ENCODE measurements around the gene ACOX1. TPM values are rescaled to one million over a fixed set of nuclear protein-coding genes. Genes with fewer than 3 reads are reported as not detected.
A peak's percentile ranks its signal among the peaks of the same experiment; 100 is the strongest.
"Not testable (repeated sequence)": the region's sequence is repeated elsewhere in the genome, so short reads cannot be mapped to it uniquely, and the experiment has no call there.

Gene ACOX1
- total RNA-seq, 8 experiments from 2014 or later: 14.6 to 106 (median 32.4) TPM

DNA sequence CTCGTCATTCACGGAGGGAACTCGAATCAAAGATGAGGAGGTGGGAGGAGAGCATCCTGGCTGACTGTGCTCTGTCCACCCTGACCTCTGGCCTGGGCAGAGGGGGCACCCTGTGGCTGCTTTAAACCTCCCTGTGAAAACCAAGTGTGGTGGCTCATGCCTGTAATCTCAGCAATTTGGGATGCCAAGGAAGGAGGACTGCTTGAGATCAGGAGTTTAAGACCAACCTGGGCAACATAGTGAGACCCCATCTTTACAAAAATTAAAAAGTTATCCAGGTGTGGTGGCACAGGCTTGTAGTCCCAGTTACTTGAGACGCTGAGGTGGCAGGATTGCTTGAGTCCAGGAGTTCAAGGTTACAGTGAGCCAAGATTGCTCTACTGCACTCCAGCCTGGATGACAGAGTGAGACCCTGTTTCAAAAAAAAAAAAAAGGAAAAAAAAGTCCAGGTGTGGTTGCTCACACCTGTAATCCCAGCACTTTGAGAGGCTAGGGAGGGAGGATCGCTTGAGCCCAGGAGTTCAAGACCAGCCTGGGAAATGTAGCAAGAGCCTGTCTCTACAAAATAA, 15.9 kb upstream of the ACOX1 start:
- no peak for ATAC-seq (replicated peaks in 6 of 8)
- WGBS, 10 experiments: 82 to 100% (median 92%) methylated on average over 1 to 5 of the region's 5 CpGs; no CpG with 5 or more reads in 3 of the 10 experiments
- Histone ChIP-seq H3K27ac (no peak overlapping the region), H3K4me3 (no peak overlapping the region), H3K4me1 (replicated peaks in 1 of 2) (no peaks in the 10 kb centered on the region)
- in situ Hi-C loops (cut with MboI; ENCODE audit: low pct_unique_long_range_greater_than_20kb in 2 of 9, low sequenced_read_pairs in 9 of 9, unreplicated experiment in 9 of 9): no loop called here

DNA sequence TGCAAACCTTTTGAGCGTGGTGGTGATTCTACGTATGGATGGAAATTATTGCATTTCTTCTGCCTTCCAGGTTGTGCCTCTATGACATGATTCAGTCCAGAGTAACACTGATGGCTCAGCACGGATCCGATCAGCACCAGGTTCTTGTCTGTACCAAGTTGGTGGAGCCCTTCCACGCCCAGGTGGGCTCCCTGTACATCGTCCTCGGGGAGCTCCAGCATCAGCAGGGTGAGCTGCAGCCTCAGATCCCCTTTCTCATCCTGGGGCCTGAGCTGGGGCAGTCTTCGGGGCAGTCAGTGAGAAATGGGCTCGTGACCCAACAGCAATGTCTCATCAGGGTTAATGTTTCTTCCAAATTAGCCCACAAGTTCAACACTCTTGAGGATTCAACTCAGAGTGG, 12.4 kb upstream of the ACOX1 start:
- Histone ChIP-seq H3K4me1 (replicated peaks in 1 of 2) (no peaks in the 10 kb centered on the region), H3K4me3 (no peak overlapping the region), H3K27ac (no peak overlapping the region)
- in situ Hi-C loops (cut with MboI; ENCODE audit: low pct_unique_long_range_greater_than_20kb in 2 of 9, low sequenced_read_pairs in 9 of 9, unreplicated experiment in 9 of 9): no loop called here
- no peak for ATAC-seq (replicated peaks in 6 of 8)
- WGBS, 10 experiments: 76 to 100% (median 93%) methylated on average over 1 to 7 of the region's 9 CpGs; no CpG with 5 or more reads in 2 of the 10 experiments

DNA sequence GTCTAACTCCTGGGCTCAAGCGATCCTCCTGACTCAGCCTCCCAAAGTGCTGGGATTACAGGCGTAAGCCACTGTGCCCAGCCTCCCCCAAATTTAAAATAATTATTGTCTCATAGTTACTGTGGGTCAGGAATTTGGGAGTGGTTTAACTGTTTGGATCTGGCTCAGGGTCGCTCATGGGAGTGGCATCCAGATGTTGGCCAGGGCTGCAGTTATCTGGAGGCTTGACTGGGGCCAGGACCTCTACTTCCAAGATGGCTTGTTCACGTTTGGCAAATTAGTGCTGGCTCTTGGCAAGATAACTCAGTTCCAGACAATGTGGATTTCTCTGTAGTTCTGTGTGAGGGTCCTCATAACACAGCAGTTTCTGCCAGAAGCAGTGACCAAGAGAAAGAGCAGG, 8.1 kb upstream of the ACOX1 start:
- no peak overlapping the region for H3K27ac ChIP-seq
- in situ Hi-C loops (cut with MboI; ENCODE audit: low pct_unique_long_range_greater_than_20kb in 2 of 9, low sequenced_read_pairs in 9 of 9, unreplicated experiment in 9 of 9): no loop called here
- H3K4me3 ChIP-seq: no peak overlapping the region
- H3K4me1 ChIP-seq (replicated peaks in 1 of 2): peaks cover 13 to 15% of the 10 kb centered on the region in 2 donors
- 0 to 100% (median 57%) methylated on average over 1 to 4 of the region's 4 CpGs; no CpG with 5 or more reads in 3 of the 10 experiments for WGBS, 10 experiments
- ATAC-seq (replicated peaks in 6 of 8): no peak

DNA sequence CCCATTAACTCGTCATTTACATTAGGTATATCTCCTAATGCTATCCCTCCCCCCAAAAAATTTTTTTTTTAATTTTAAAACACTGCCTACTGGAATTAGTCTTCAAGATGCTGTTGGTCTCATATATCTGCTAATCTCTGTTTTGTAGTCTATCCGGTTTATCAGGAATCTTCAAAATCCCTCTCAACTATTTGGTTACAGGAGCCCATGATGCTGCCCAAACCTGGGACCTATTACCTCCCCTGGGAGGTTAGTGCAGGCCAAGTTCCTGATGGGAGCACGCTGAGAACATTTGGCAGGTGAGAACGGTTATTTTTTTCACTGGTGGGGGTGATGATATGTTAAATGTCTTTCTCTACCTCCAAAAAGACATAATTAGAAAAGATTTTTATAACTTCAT, 7.0 kb upstream of the ACOX1 start:
- Histone ChIP-seq H3K27ac (no peak overlapping the region), H3K4me3 (no peak overlapping the region), H3K4me1 (replicated peaks in 1 of 2) (peaks cover 13 to 15% of the 10 kb centered on the region in 2 donors)
- ATAC-seq (replicated peaks in 6 of 8): no peak
- WGBS, 10 experiments: 88 to 100% (median 97%) methylated on average over 1 to 4 of the region's 4 CpGs; no CpG with 5 or more reads in 1 of the 10 experiments
- in situ Hi-C loops (cut with MboI; ENCODE audit: low pct_unique_long_range_greater_than_20kb in 2 of 9, low sequenced_read_pairs in 9 of 9, unreplicated experiment in 9 of 9): no loop called here

GRCh38 chr17:75983501-75984181, 4.7 kb upstream of the ACOX1 start:
- WGBS, 10 experiments: 0 to 40% (median 12%) methylated on average over 1 to 5 of the region's 6 CpGs; no CpG with 5 or more reads in 2 of the 10 experiments
- Histone ChIP-seq H3K27ac (peak overlapping the region in 1 of 2 donors; percentile 7), H3K4me3 (no peak overlapping the region), H3K4me1 (replicated peaks in 1 of 2) (peaks cover 19% of the 10 kb centered on the region in 2 donors)
- in situ Hi-C loops (cut with MboI; ENCODE audit: low pct_unique_long_range_greater_than_20kb in 2 of 9, low sequenced_read_pairs in 9 of 9, unreplicated experiment in 9 of 9): no loop called here
- ATAC-seq (replicated peaks in 6 of 8): peak in 6 of 8 experiments; percentile 1 to 50 (median 25)

DNA sequence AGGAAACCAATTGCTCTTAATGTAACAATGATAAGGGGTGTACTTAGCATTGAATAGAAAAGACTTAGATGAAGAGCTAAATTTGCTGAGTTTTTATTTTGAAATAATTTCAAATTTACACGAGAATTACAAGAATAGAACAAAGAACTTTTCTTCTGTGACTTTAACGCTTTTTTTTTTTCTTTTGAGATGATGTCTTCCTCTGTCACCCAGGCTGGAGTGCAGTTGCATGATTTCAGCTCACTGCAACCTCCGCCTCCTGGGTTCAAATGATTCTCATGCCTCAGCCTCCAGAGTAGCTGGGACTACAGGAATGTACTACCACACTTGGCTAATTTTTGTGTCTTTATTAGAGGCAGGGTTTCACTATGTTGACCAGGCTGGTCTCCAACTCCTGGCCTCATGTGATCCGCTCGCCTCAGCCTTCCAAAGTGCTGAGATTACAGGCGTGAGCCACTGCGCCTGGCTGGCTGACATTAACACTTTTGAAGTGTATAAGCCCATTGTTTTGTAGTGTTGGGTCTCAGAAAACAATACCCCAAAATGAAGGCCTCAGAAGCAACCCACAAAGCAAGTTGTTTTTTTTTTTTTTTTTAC, 2.2 kb upstream of the ACOX1 start:
- no peak overlapping the region for H3K4me3 ChIP-seq
- no peak for ATAC-seq (replicated peaks in 6 of 8)
- H3K27ac ChIP-seq: no peak overlapping the region
- peaks cover 24 to 32% of the 10 kb centered on the region in 2 donors for H3K4me1 ChIP-seq (replicated peaks in 1 of 2)
- 51 to 100% (median 78%) methylated on average over 2 to 7 of the region's 7 CpGs; no CpG with 5 or more reads in 2 of the 10 experiments for WGBS, 10 experiments
- in situ Hi-C loops (cut with MboI; ENCODE audit: low pct_unique_long_range_greater_than_20kb in 2 of 9, low sequenced_read_pairs in 9 of 9, unreplicated experiment in 9 of 9): no loop called here

GRCh38 chr17:75980188-75981018, 1.4 kb upstream of the ACOX1 start:
- Histone ChIP-seq H3K4me3 (peak overlapping the region; percentile 53 to 87 (median 80)), H3K4me1 (replicated peaks in 1 of 2) (peaks cover 24 to 32% of the 10 kb centered on the region in 2 donors), H3K27ac (peak overlapping the region; percentile 99)
- 0 to 100% (median 85%) methylated on average over 1 to 10 of the region's 18 CpGs; no CpG with 5 or more reads in 1 of the 10 experiments for WGBS, 10 experiments
- in situ Hi-C loops (cut with MboI; ENCODE audit: low pct_unique_long_range_greater_than_20kb in 2 of 9, low sequenced_read_pairs in 9 of 9, unreplicated experiment in 9 of 9): no loop called here
- no peak for ATAC-seq (replicated peaks in 6 of 8)

DNA sequence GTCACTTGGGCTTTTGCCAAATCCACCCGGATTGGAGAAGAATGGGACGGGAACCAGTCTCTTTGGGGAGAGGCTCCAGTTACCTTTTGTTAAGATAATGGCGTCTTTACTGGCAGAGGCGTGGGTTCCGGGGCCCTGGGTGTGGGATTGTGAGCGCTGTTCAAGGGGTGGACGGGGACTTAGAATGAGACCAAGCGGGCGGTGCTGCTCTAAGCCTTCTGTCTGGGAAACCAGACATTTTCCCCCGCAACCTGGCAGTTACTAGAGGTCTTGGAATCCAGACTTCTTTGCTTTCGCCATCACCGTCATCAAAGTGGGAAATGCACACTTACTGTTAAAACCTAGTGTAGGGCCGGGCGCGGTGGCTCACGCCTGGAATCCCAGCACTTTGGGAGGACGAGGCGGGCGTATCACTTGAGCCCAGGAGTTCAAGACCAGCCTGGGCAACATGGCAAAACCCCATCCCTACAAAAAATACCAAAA, 780 bp upstream of the ACOX1 start:
- peak in 7 of 8 experiments; percentile 10 to 40 (median 32) for ATAC-seq (replicated peaks in 6 of 8)

GRCh38 chr17:75976175-75976848, 2.7 kb downstream of the ACOX1 start:
- H3K4me3 ChIP-seq: no peak overlapping the region
- peaks cover 9 to 19% of the 10 kb centered on the region in 2 donors for H3K4me1 ChIP-seq (replicated peaks in 1 of 2)
- no peak overlapping the region for H3K27ac ChIP-seq
- WGBS, 10 experiments: 0 to 88% (median 71%) methylated on average over 4 to 9 of the region's 9 CpGs
- in situ Hi-C loops (cut with MboI; ENCODE audit: low pct_unique_long_range_greater_than_20kb in 2 of 9, low sequenced_read_pairs in 9 of 9, unreplicated experiment in 9 of 9): no loop called here
- no peak for ATAC-seq (replicated peaks in 6 of 8)

More for the DNA sequence above, 780 bp upstream of the ACOX1 start:
- in situ Hi-C loops (cut with MboI; ENCODE audit: low pct_unique_long_range_greater_than_20kb in 2 of 9, low sequenced_read_pairs in 9 of 9, unreplicated experiment in 9 of 9): no loop called here
- H3K4me3 ChIP-seq: peak overlapping the region; percentile 53 to 87 (median 80)
- 5 to 25% (median 20%) methylated on average over 1 to 10 of the region's 19 CpGs; no CpG with 5 or more reads in 5 of the 10 experiments for WGBS, 10 experiments
- H3K4me1 ChIP-seq (replicated peaks in 1 of 2): peaks cover 24 to 32% of the 10 kb centered on the region in 2 donors
- peak overlapping the region; percentile 99 for H3K27ac ChIP-seq

DNA sequence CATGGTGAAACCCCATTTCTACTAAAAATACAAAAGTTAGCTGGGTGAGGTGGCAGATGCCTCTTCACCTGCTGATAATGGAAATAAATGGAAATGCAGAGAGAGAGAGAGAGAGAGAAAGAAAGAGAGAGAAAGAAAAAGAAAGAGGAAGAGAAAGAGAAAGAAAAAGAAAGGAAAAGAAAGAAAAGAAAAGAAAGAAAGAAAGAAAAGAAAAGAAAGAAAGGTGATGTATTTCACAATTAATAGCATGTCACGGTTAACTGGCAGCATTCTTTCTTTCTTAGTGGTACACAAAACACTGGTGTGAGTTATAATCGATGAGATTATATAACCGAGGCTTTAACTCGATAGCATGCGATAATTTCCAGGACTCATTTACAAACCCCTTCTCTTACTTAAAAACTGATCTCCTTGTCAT, 3.2 kb downstream of the ACOX1 start:
- ATAC-seq (replicated peaks in 6 of 8): no peak
- H3K4me1 ChIP-seq (replicated peaks in 1 of 2): peaks cover 9 to 19% of the 10 kb centered on the region in 2 donors
- no peak overlapping the region for H3K4me3 ChIP-seq
- in situ Hi-C loops (cut with MboI; ENCODE audit: low pct_unique_long_range_greater_than_20kb in 2 of 9, low sequenced_read_pairs in 9 of 9, unreplicated experiment in 9 of 9): no loop called here
- WGBS, 10 experiments: 14 to 100% (median 86%) methylated on average over 1 to 5 of the region's 5 CpGs; no CpG with 5 or more reads in 1 of the 10 experiments
- no peak overlapping the region for H3K27ac ChIP-seq

DNA sequence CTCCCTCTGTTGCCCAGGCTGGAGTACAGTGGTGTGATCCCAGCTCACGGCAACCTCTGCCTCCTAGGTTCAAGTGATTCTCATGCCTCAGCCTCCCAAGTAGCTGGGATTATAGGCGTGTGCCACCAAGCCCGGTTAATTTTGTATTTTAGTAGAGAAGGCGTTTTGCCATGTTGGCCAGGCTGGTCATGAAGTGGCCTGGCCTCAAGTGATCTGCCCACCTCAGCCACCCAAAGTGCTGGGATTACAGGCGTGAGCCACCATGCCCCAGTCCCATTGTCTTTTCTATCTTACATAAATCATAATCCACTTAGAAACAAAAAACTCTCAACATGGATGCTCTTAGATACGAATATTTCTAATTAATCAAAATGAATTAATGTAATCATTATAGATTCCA, 3.8 kb downstream of the ACOX1 start:
- 60 to 100% (median 100%) methylated on average over 1 to 6 of the region's 6 CpGs; no CpG with 5 or more reads in 2 of the 10 experiments for WGBS, 10 experiments
- not testable (repeated sequence) for H3K27ac ChIP-seq; ATAC-seq (replicated peaks in 6 of 8)

DNA sequence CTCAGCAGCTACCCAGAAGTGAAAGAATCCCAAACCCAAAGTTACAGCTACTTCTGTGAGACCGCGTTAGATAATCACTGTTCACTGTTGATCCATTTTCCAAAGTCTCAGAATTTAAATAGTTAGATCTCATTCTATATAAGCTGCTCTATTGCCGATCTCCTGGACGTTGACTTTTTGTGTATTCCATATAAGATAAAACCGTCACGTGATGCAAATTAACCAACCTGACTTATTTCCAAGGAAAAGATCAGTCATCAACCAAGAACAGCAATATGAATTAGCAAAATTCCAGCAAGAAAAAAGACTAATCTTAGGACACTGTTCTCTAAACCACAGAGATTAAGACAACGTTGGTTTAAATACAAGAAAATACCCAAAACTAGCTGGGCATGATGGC, 8.3 kb downstream of the ACOX1 start:
- H3K27ac ChIP-seq: no peak overlapping the region
- 69 to 100% (median 93%) methylated on average over 2 to 7 of the region's 7 CpGs for WGBS, 10 experiments
- in situ Hi-C loops (cut with MboI; ENCODE audit: low pct_unique_long_range_greater_than_20kb in 2 of 9, low sequenced_read_pairs in 9 of 9, unreplicated experiment in 9 of 9): no loop called here
- no peaks in the 10 kb centered on the region for H3K4me1 ChIP-seq (replicated peaks in 1 of 2)
- H3K4me3 ChIP-seq: no peak overlapping the region
- no peak for ATAC-seq (replicated peaks in 6 of 8)

More for the DNA sequence above, 3.8 kb downstream of the ACOX1 start:
- H3K4me3 ChIP-seq; in situ Hi-C loops (cut with MboI; ENCODE audit: low pct_unique_long_range_greater_than_20kb in 2 of 9, low sequenced_read_pairs in 9 of 9, unreplicated experiment in 9 of 9): not testable (repeated sequence)
- H3K4me1 ChIP-seq (replicated peaks in 1 of 2): peaks cover 7 to 16% of the 10 kb centered on the region in 2 donors

Data from motor neuron (in vitro differentiated cells).